ENCODE measurements around the gene ZXDC. TPM values are rescaled to one million over a fixed set of nuclear protein-coding genes. Genes with fewer than 3 reads are reported as not detected.
A peak's percentile ranks its signal among the peaks of the same experiment; 100 is the strongest.

Gene ZXDC
- total RNA-seq, 2 donors from 2014 or later, result 20.4 to 28.5 TPM

DNA sequence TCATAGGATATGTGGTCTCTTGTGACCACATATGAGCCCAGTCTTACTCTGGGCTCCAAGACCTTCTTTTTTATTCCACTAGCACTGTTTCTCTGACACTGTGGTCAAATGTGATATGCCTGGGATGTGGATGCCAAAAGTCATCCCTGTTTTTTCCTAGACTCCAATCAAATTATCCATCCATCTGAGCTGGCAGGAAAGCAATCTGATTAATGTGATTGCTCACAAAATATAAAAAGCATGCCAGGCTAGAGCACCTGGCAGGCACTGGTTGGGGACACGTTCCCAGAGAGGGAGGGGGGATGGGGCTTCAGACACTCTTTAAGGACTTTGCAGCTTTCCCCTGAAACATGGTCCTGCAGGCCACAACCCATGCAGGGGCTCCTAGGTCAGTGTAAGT lies 84.1 kb downstream of the ZXDC start:
- TF ChIP-seq, protein P1, sequence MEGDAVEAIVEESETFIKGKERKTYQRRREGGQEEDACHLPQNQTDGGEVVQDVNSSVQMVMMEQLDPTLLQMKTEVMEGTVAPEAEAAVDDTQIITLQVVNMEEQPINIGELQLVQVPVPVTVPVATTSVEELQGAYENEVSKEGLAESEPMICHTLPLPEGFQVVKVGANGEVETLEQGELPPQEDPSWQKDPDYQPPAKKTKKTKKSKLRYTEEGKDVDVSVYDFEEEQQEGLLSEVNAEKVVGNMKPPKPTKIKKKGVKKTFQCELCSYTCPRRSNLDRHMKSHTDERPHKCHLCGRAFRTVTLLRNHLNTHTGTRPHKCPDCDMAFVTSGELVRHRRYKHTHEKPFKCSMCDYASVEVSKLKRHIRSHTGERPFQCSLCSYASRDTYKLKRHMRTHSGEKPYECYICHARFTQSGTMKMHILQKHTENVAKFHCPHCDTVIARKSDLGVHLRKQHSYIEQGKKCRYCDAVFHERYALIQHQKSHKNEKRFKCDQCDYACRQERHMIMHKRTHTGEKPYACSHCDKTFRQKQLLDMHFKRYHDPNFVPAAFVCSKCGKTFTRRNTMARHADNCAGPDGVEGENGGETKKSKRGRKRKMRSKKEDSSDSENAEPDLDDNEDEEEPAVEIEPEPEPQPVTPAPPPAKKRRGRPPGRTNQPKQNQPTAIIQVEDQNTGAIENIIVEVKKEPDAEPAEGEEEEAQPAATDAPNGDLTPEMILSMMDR (IDR thresholded peaks at IDR 0.05), result no peak
- H3K4me1 ChIP-seq, result no peaks in the 10 kb centered on the region
- intact Hi-C loops (cut with DNase I), result no loop called here
- no peak overlapping the region for H3K27ac ChIP-seq
- no peaks in the 10 kb centered on the region for H3K9me3 ChIP-seq
- no peaks in the 10 kb centered on the region for H3K36me3 ChIP-seq
- H3K27me3 ChIP-seq, result peaks cover 8% of the 10 kb centered on the region
- DNase-seq, result no peak
- H3K4me3 ChIP-seq, result no peak overlapping the region
- no peak overlapping the region for H3K9ac ChIP-seq (ENCODE audit: low read depth in 2 of 2, low read length in 2 of 2)

DNA sequence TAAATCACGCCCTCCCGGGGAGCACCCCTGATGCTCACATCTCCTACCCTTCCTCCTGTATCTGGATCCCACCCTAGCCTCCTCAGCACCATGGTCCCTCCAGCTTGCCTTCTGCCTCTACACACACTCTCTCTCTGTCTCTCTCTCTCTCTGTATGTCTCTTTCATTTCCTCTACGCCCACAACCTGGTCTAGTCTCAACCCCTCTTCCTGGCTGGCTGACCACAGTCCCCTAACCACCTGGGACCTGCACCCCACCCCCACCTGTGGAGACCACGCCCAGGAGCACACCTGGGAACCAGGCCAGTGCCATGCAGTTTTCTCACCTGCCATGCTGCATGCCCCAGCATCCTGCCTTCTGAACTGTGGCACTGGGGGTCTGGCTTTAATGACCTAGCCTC lies 84.9 kb downstream of the ZXDC start:
- H3K27me3 ChIP-seq, result peaks cover 8% of the 10 kb centered on the region
- TF ChIP-seq, protein P1 (IDR thresholded peaks at IDR 0.05), result no peak
- H3K9ac ChIP-seq (ENCODE audit: low read depth in 2 of 2, low read length in 2 of 2), result no peak overlapping the region
- intact Hi-C loops (cut with DNase I), result no loop called here
- no peaks in the 10 kb centered on the region for H3K9me3 ChIP-seq
- H3K36me3 ChIP-seq, result no peaks in the 10 kb centered on the region
- H3K4me3 ChIP-seq, result no peak overlapping the region
- no peak for DNase-seq
- H3K27ac ChIP-seq, result no peak overlapping the region
- no peaks in the 10 kb centered on the region for H3K4me1 ChIP-seq

- Histone ChIP-seq H3K36me3 (no peaks in the 10 kb centered on the region), H3K9ac (ENCODE audit: low read depth in 2 of 2, low read length in 2 of 2) (no peak overlapping the region), H3K27me3 (peaks cover 8% of the 10 kb centered on the region), H3K4me1 (no peaks in the 10 kb centered on the region), H3K4me3 (no peak overlapping the region), H3K27ac (no peak overlapping the region), H3K9me3 (no peaks in the 10 kb centered on the region)
- TF ChIP-seq, protein P1 (IDR thresholded peaks at IDR 0.05), result no peak
- DNase-seq, result no peak
- intact Hi-C loops (cut with DNase I), result no loop called here
Measured at GRCh38 chr3:126390201-126390600, 85.5 kb downstream of the ZXDC start.

GRCh38 chr3:126389794-126390146 lies 85.9 kb downstream of the ZXDC start:
- TF ChIP-seq, protein P1 (IDR thresholded peaks at IDR 0.05), result no peak
- Histone ChIP-seq H3K27ac (no peak overlapping the region), H3K4me1 (no peaks in the 10 kb centered on the region), H3K36me3 (no peaks in the 10 kb centered on the region), H3K9me3 (no peaks in the 10 kb centered on the region), H3K4me3 (no peak overlapping the region), H3K9ac (ENCODE audit: low read depth in 2 of 2, low read length in 2 of 2) (no peak overlapping the region), H3K27me3 (peaks cover 4% of the 10 kb centered on the region)
- no peak for DNase-seq
- intact Hi-C loops (cut with DNase I), result loop anchor here (2.0 kb wide), 2 partner anchors 131 to 255 kb away; no protein-coding TSS in a partner anchor

DNA sequence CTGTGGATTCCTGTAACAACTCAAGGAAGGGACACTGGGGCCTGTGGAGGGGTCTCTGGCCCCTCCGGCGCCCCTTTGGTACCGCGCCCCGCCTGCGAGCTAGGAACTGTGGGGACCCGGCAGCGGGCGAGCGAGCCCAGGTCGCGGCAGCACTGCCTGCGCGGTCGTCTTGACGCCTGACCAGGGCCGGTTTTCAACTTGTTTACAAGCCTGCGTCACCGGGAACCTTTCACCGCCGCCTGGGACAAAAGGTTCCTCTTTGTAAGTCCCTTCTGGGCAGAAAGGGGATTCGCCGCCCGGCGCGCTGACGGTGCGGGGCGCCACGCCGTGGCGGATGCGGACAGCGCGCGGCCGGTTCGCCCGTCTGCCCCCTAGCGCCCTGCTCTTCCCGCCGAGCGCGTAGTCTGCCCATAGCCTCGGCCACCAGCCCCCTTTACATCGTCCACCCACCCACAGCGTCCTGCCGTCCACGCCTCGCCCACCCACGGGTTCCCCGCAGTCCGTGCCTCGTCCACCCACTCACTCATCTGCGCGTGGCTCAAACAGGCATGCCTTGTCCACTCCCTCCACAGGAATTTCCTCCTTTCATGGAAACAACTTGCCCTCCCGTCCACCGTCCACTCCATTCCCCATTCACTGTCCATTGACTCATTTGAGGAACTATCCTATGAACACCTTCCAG lies 86.4 kb downstream of the ZXDC start:
- H3K4me3 ChIP-seq, result peak overlapping the region; percentile 29
- H3K9ac ChIP-seq (ENCODE audit: low read depth in 2 of 2, low read length in 2 of 2), result peak overlapping the region; percentile 52 to 55
- no peaks in the 10 kb centered on the region for H3K36me3 ChIP-seq
- intact Hi-C loops (cut with DNase I), result loop anchor here (2.0 kb wide), 2 partner anchors 130 to 254 kb away; no protein-coding TSS in a partner anchor
- H3K9me3 ChIP-seq, result no peaks in the 10 kb centered on the region
- no peaks in the 10 kb centered on the region for H3K4me1 ChIP-seq
- peak; percentile 87 for DNase-seq
- H3K27me3 ChIP-seq, result no peaks in the 10 kb centered on the region
- TF ChIP-seq, protein P1 (IDR thresholded peaks at IDR 0.05), result peak; percentile 90
- H3K27ac ChIP-seq, result no peak overlapping the region

Other genes starting within 250 kb of the ZXDC start
- gene KLF15, start 118.5 kb downstream of the ZXDC start, total RNA-seq, result 1 to 10 TPM in 1 of 2 donors, under 1 TPM in 1; 0.66 to 1.9 TPM
- not detected for gene CFAP100, start 81.0 kb downstream of the ZXDC start, total RNA-seq
- gene UROC1, start 41.9 kb upstream of the ZXDC start, total RNA-seq, result not detected
- gene CHST13, start 48.3 kb upstream of the ZXDC start, total RNA-seq, result 1 to 10 TPM in 1 of 2 donors, under 1 TPM in 1; 0.22 to 1.6 TPM
- gene C3orf22, start 83.0 kb upstream of the ZXDC start, total RNA-seq, result not detected
- 1 to 10 TPM; 3.6 to 7.5 TPM for gene TXNRD3, start 179.2 kb upstream of the ZXDC start, total RNA-seq
- gene CHCHD6, start 228.3 kb upstream of the ZXDC start, total RNA-seq, result 10 to 100 TPM in 1 of 2 donors, 1 to 10 TPM in 1; 9.3 to 13.2 TPM

All from colonic mucosa (tissue), 4 donors.